MM.1S (cell line): Measurements from ENCODE around the gene TRIOBP.
"Not testable (repeated sequence)": the region's sequence is repeated elsewhere in the genome, so short reads cannot be mapped to it uniquely, and the experiment has no call there.

Experiments used
- DNase-seq: peaks from one replicate; pipeline ENCODE4 v3.0.0-alpha.2; 2015
- H2AFZ ChIP-seq: fragments of 300-600 bp; sonication (generic); 2 replicates; pipeline ENCODE4 v1.6.0; 2016; ENCODE audit warnings: antibody characterized with exemption, low read length
- H3F3A ChIP-seq: fragments of 300-600 bp; sonication (generic); 2 replicates; pipeline ENCODE4 v1.6.1; 2016; ENCODE audit warnings: mild to moderate bottlenecking, antibody characterized with exemption, low read length, moderate library complexity, mixed read lengths; ENCODE audit not compliant: insufficient read depth
- H3K27ac ChIP-seq: fragments of 300-600 bp; sonication (generic); 2 replicates; pipeline ENCODE4 v1.5.1; 2016; ENCODE audit warnings: mild to moderate bottlenecking, low read length
- H3K27me3 ChIP-seq: fragments of 300-600 bp; sonication (generic); replicated peaks from 2 replicates; pipeline ENCODE4 v1.6.0; 2016; ENCODE audit warnings: low read length; ENCODE audit not compliant: insufficient read depth
- H3K36me3 ChIP-seq: fragments of 300-600 bp; sonication (generic); replicated peaks from 2 replicates; pipeline ENCODE4 v1.6.1; 2016; ENCODE audit warnings: mild to moderate bottlenecking, low read length, mixed read lengths; ENCODE audit not compliant: insufficient read depth
- H3K4me1 ChIP-seq: fragments of 300-600 bp; sonication (generic); 2 replicates; pipeline ENCODE4 v1.6.1; 2016; ENCODE audit warnings: low read length, mixed read lengths
- H3K4me2 ChIP-seq: fragments of 300-600 bp; sonication (generic); 2 replicates; pipeline ENCODE4 v1.6.0; 2016; ENCODE audit warnings: low read depth, low read length
- H3K4me3 ChIP-seq: fragments of 300-600 bp; sonication (generic); 2 replicates; pipeline ENCODE4 v1.5.1; 2016; ENCODE audit warnings: low read length, mixed read lengths
- H3K79me2 ChIP-seq: fragments of 300-600 bp; sonication (generic); 2 replicates; pipeline ENCODE4 v1.6.1; 2016; ENCODE audit warnings: mixed run types, low read length, mixed read lengths
- H3K9ac ChIP-seq: fragments of 300-600 bp; sonication (generic); 2 replicates; pipeline ENCODE4 v1.6.1; 2016; ENCODE audit warnings: low read length, mixed read lengths
- H3K9me2 ChIP-seq: fragments of 300-600 bp; sonication (generic); replicated peaks from 2 replicates; pipeline ENCODE4 v1.6.1; 2016; ENCODE audit warnings: mild to moderate bottlenecking, low read length, mixed read lengths; ENCODE audit not compliant: insufficient read depth
- H3K9me3 ChIP-seq: fragments of 300-600 bp; sonication (generic); replicated peaks from 2 replicates; pipeline ENCODE4 v1.6.1; 2016; ENCODE audit warnings: mild to moderate bottlenecking, low read length, mixed read lengths; ENCODE audit not compliant: insufficient read depth
- H4K20me1 ChIP-seq: fragments of 300-600 bp; sonication (generic); 2 replicates; pipeline ENCODE4 v1.6.1; 2016; ENCODE audit warnings: mild to moderate bottlenecking, low read length, moderate library complexity, mixed read lengths; ENCODE audit not compliant: insufficient read depth
- EZH2 ChIP-seq: fragments of 300-600 bp; sonication (generic); optimal IDR thresholded peaks from 2 replicates; pipeline ENCODE3; 2017; ENCODE audit warnings: low read depth, mild to moderate bottlenecking, antibody characterized with exemption, low read length, mixed read lengths
- EZH2phosphoT487 ChIP-seq: fragments of 300-600 bp; sonication (generic); IDR thresholded peaks from 2 replicates; pipeline ENCODE4 v1.6.1; 2018; ENCODE audit warnings: antibody characterized with exemption, low read length
- TF ChIP-seq, protein P1 (sequence below): fragments of 300-600 bp; sonication (generic); IDR thresholded peaks from 2 replicates; pipeline ENCODE4 v1.5.1; 2016; ENCODE audit warnings: antibody characterized with exemption, low read length, mixed read lengths

Gene TRIOBP

GRCh38 chr22:37650463-37651136 lies 46.2 kb upstream of the TRIOBP start:
- TF ChIP-seq EZH2phosphoT487, result no peak
- TF ChIP-seq EZH2, result no peak
- TF ChIP-seq, protein P1, sequence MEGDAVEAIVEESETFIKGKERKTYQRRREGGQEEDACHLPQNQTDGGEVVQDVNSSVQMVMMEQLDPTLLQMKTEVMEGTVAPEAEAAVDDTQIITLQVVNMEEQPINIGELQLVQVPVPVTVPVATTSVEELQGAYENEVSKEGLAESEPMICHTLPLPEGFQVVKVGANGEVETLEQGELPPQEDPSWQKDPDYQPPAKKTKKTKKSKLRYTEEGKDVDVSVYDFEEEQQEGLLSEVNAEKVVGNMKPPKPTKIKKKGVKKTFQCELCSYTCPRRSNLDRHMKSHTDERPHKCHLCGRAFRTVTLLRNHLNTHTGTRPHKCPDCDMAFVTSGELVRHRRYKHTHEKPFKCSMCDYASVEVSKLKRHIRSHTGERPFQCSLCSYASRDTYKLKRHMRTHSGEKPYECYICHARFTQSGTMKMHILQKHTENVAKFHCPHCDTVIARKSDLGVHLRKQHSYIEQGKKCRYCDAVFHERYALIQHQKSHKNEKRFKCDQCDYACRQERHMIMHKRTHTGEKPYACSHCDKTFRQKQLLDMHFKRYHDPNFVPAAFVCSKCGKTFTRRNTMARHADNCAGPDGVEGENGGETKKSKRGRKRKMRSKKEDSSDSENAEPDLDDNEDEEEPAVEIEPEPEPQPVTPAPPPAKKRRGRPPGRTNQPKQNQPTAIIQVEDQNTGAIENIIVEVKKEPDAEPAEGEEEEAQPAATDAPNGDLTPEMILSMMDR, result no peak
- Histone ChIP-seq H3K27ac (no peak overlapping the region), H3K4me1 (no peaks in the 10 kb centered on the region), H3K36me3 (no peaks in the 10 kb centered on the region), H2AFZ (no peak overlapping the region), H3K4me2 (no peak overlapping the region), H3K9me3 (no peaks in the 10 kb centered on the region), H3K9me2 (no peaks in the 10 kb centered on the region), H4K20me1 (no peaks in the 10 kb centered on the region), H3K79me2 (no peaks in the 10 kb centered on the region), H3K9ac (no peak overlapping the region), H3K27me3 (no peaks in the 10 kb centered on the region), H3K4me3 (no peak overlapping the region), H3F3A (no peaks in the 10 kb centered on the region)
- no peak for DNase-seq

GRCh38 chr22:37654563-37655251 lies 42.1 kb upstream of the TRIOBP start:
- TF ChIP-seq EZH2 (no peak), EZH2phosphoT487 (no peak)
- TF ChIP-seq, protein P1, result no peak
- no peaks in the 10 kb centered on the region for H3K9me2 ChIP-seq
- H3K4me1 ChIP-seq, result peaks cover 4% of the 10 kb centered on the region
- no peaks in the 10 kb centered on the region for H4K20me1 ChIP-seq
- no peaks in the 10 kb centered on the region for H3K9me3 ChIP-seq
- H3K79me2 ChIP-seq, result peaks cover 7% of the 10 kb centered on the region
- H2AFZ ChIP-seq, result no peak overlapping the region
- no peak overlapping the region for H3K4me3 ChIP-seq
- no peak overlapping the region for H3K9ac ChIP-seq
- H3K4me2 ChIP-seq, result no peak overlapping the region
- H3K27me3 ChIP-seq, result no peaks in the 10 kb centered on the region
- 0 out of 2 replicates have a peak, but pooled peaks cover 7% of the 10 kb centered on the region for H3F3A ChIP-seq
- DNase-seq, result no peak
- H3K36me3 ChIP-seq, result no peaks in the 10 kb centered on the region
- H3K27ac ChIP-seq, result no peak overlapping the region

- 0 out of 2 replicates have a peak, but pooled peaks cover 3% of the 10 kb centered on the region for H4K20me1 ChIP-seq
- DNase-seq, result no peak
- TF ChIP-seq EZH2 (no peak), EZH2phosphoT487 (no peak)
- TF ChIP-seq, protein P1, result no peak
Observed at GRCh38 chr22:37655252-37655563, 41.6 kb upstream of the TRIOBP start.

GRCh38 chr22:37656583-37656982 lies 40.3 kb upstream of the TRIOBP start:
- H3K4me3 ChIP-seq, H3K27me3 ChIP-seq, H3K9me2 ChIP-seq, H3K9ac ChIP-seq, H3F3A ChIP-seq, H3K9me3 ChIP-seq, H3K27ac ChIP-seq, H3K36me3 ChIP-seq, DNase-seq, H3K4me2 ChIP-seq, H4K20me1 ChIP-seq, H2AFZ ChIP-seq: not testable (repeated sequence)
- Histone ChIP-seq H3K79me2 (peaks cover 26% of the 10 kb centered on the region), H3K4me1 (peaks cover 15% of the 10 kb centered on the region)

More at GRCh38 chr22:37655252-37655563, 41.6 kb upstream of the TRIOBP start:
- H3K27me3 ChIP-seq, result no peaks in the 10 kb centered on the region
- H3K9me3 ChIP-seq, result no peaks in the 10 kb centered on the region
- H3K4me2 ChIP-seq, result no peak overlapping the region
- no peak overlapping the region for H3K9ac ChIP-seq
- peaks cover 9% of the 10 kb centered on the region for H3K4me1 ChIP-seq
- no peaks in the 10 kb centered on the region for H3K9me2 ChIP-seq
- H3K4me3 ChIP-seq, result no peak overlapping the region
- H3K36me3 ChIP-seq, result no peaks in the 10 kb centered on the region
- H3K79me2 ChIP-seq, result peaks cover 12% of the 10 kb centered on the region
- H2AFZ ChIP-seq, result no peak overlapping the region
- no peak overlapping the region for H3K27ac ChIP-seq
- H3F3A ChIP-seq, result 0 out of 2 replicates have a peak, but pooled peaks cover 7% of the 10 kb centered on the region
